ENCODE results near the gene ACTR3.

Gene ACTR3

GRCh38 chr2:113973810-113974209, 83.9 kb downstream of the ACTR3 start:
- no peak overlapping the region for H3K4me3 ChIP-seq (ENCODE audit: low read depth, low read length)
- TF ChIP-seq CTCF (IDR thresholded peaks at IDR 0.05; ENCODE audit: control insufficient read depth, extremely low read depth, insufficient read depth): no peak
- no peak for DNase-seq (ENCODE audit: low read depth)

- TF ChIP-seq CTCF (IDR thresholded peaks at IDR 0.05; ENCODE audit: control insufficient read depth, extremely low read depth, insufficient read depth): no peak
- DNase-seq (ENCODE audit: low read depth): no peak
- H3K4me3 ChIP-seq (ENCODE audit: low read depth, low read length): no peak overlapping the region
Measured at GRCh38 chr2:113974727-113975126, 84.8 kb downstream of the ACTR3 start.

- TF ChIP-seq CTCF (IDR thresholded peaks at IDR 0.05; ENCODE audit: control insufficient read depth, extremely low read depth, insufficient read depth): no peak
- H3K4me3 ChIP-seq (ENCODE audit: low read depth, low read length): no peak overlapping the region
- no peak for DNase-seq (ENCODE audit: low read depth)
Measured at GRCh38 chr2:113976277-113976928, 86.5 kb downstream of the ACTR3 start.

- no peak for TF ChIP-seq CTCF (IDR thresholded peaks at IDR 0.05; ENCODE audit: control insufficient read depth, extremely low read depth, insufficient read depth)
- DNase-seq (ENCODE audit: low read depth): no peak
- no peak overlapping the region for H3K4me3 ChIP-seq (ENCODE audit: low read depth, low read length)
Measured at GRCh38 chr2:113977060-113977659, 87.3 kb downstream of the ACTR3 start.

GRCh38 chr2:113977660-113978523, 88.0 kb downstream of the ACTR3 start:
- DNase-seq (ENCODE audit: low read depth): no peak
- TF ChIP-seq CTCF (IDR thresholded peaks at IDR 0.05; ENCODE audit: control insufficient read depth, extremely low read depth, insufficient read depth): peak; percentile 38; the same call in 1 of the 2 replicates
- H3K4me3 ChIP-seq (ENCODE audit: low read depth, low read length): no peak overlapping the region

GRCh38 chr2:113978524-113979190, 88.8 kb downstream of the ACTR3 start:
- no peak for DNase-seq (ENCODE audit: low read depth)
- H3K4me3 ChIP-seq (ENCODE audit: low read depth, low read length): no peak overlapping the region
- TF ChIP-seq CTCF (IDR thresholded peaks at IDR 0.05; ENCODE audit: control insufficient read depth, extremely low read depth, insufficient read depth): no peak

All from LNCaP clone FGC (cell line).